HCT116 (cell line): ENCODE measurements around the gene PRRX2. TPM values are rescaled to one million over a fixed set of nuclear protein-coding genes. Genes with fewer than 3 reads are reported as not detected.

ENCODE experiments used
- ATAC-seq: fragments of 200-7000 bp; cut with Tn5 transposase; 2 replicates; pipeline ENCODE4 v1.9.1; 2020; ENCODE audit warnings: mild to moderate bottlenecking, moderate library complexity
- BruUV-seq: library from RNA; stranded (reverse); fragments of 400-500 nt; replicated peaks from 2 replicates; lab custom pipeline; 2021; lab: Mats Ljungman, UMichigan
- CTCF ChIA-PET: fragments of 300-600 bp; sonication (Branson Sonifier 250); formaldehyde crosslinking; loops from one replicate; lab custom pipeline; 2021; ENCODE audit warnings: antibody characterized with exemption; lab: Charles Lee
- POLR2A ChIA-PET: fragments of 300-600, 350-600 bp; sonication (Branson Sonifier 250); formaldehyde crosslinking; loops from one replicate; lab custom pipeline; 2021; ENCODE audit warnings: antibody characterized with exemption; lab: Charles Lee
- RAD21 ChIA-PET, 2 experiments: fragments of 300-600 bp; sonication (Branson Sonifier 250); formaldehyde crosslinking; loops; one replicate each; lab custom pipeline; 2023; ENCODE audit warnings: low total read pairs in 2 of 2; ENCODE audit not compliant: uncharacterized antibody in 2 of 2, unreplicated experiment in 2 of 2, low non-redundant PET in 1 of 2; lab: Charles Lee
- DNase-seq: peaks from one replicate; pipeline ENCODE4 v3.0.0-alpha.2; 2010; ENCODE audit warnings: low read depth, low spot score
- H2AFZ ChIP-seq: fragments of 200-600 bp; shearing (Covaris generic), sonication (generic); 2 replicates; pipeline ENCODE4 v1.6.1; 2017; ENCODE audit warnings: low read depth, mixed run types, mixed read lengths, antibody characterized with exemption, low read length; ENCODE audit not compliant: poor library complexity, severe bottlenecking
- H3K27ac ChIP-seq: 2 replicates; pipeline ENCODE4 v1.5.1; 2012; ENCODE audit warnings: low read depth, low read length
- H3K27me3 ChIP-seq: fragments of 200-600 bp; sonication (generic); 2 replicates; pipeline ENCODE4 v1.6.1; 2016; ENCODE audit warnings: mixed run types, low read length, mixed read lengths; ENCODE audit not compliant: insufficient read depth
- H3K36me3 ChIP-seq, 2 experiments: fragments of 200-500 bp in 1 of 2; fragments of 200-600 bp in 1 of 2; sonication (Bioruptor generic) in 1 of 2; sonication (generic) in 1 of 2; 2 replicates each; pipeline versions ENCODE4 v1.5.1 to v1.6.1; 2014 to 2016; ENCODE audit warnings: low read length in 2 of 2, inconsistent platforms in 1 of 2, mixed read lengths in 1 of 2, mixed run types in 1 of 2; ENCODE audit not compliant: insufficient read depth in 2 of 2, control insufficient read depth in 1 of 2
- H3K4me1 ChIP-seq, 2 experiments: fragments of 200-600 bp in 1 of 2; sonication (generic) in 1 of 2; 2 replicates each; pipeline versions ENCODE4 v1.5.1 to v1.6.1; 2012 to 2017; ENCODE audit warnings: low read length in 2 of 2, inconsistent platforms in 1 of 2, mild to moderate bottlenecking in 1 of 2, mixed read lengths in 1 of 2, mixed run types in 1 of 2, moderate library complexity in 1 of 2; ENCODE audit not compliant: insufficient read depth in 2 of 2, control insufficient read depth in 1 of 2
- H3K4me2 ChIP-seq: fragments of 200-600 bp; sonication (generic); 2 replicates; pipeline ENCODE4 v1.6.1; 2017; ENCODE audit warnings: mixed run types, low read length, mixed read lengths
- H3K4me3 ChIP-seq, 2 experiments: fragments of 200-600 bp in 1 of 2; sonication (generic) in 1 of 2; replicated peaks in 1 of 2; 2 replicates each; pipeline ENCODE4 v1.5.1; 2011 to 2016; ENCODE audit warnings: low read length in 2 of 2, control low read depth in 1 of 2, low read depth in 1 of 2, mild to moderate bottlenecking in 1 of 2, mixed read lengths in 1 of 2, mixed run types in 1 of 2
- H3K79me2 ChIP-seq: fragments of 200-600 bp; sonication (generic); 2 replicates; pipeline ENCODE4 v1.6.1; 2017; ENCODE audit warnings: mild to moderate bottlenecking, mixed run types, low read length, moderate library complexity, mixed read lengths; ENCODE audit not compliant: insufficient read depth
- H3K9ac ChIP-seq: fragments of 200-600 bp; sonication (generic); 2 replicates; pipeline ENCODE4 v1.6.1; 2016; ENCODE audit warnings: low read length, mixed read lengths
- H3K9me2 ChIP-seq: fragments of 200-600 bp; sonication (generic), shearing (Covaris generic); 2 replicates; pipeline ENCODE4 v1.6.1; 2017; ENCODE audit warnings: mixed run types, mild to moderate bottlenecking, moderate library complexity; ENCODE audit not compliant: insufficient read depth
- H3K9me3 ChIP-seq, 2 experiments: fragments of 200-500 bp in 1 of 2; fragments of 200-600 bp in 1 of 2; sonication (Bioruptor generic) in 1 of 2; sonication (generic) in 1 of 2; 2 replicates each; pipeline ENCODE4 v1.6.1; 2014 to 2017; ENCODE audit warnings: low read length in 2 of 2, mixed read lengths in 2 of 2, inconsistent platforms in 1 of 2, low read depth in 1 of 2, mild to moderate bottlenecking in 1 of 2, mixed run types in 1 of 2, moderate library complexity in 1 of 2; ENCODE audit not compliant: control insufficient read depth in 1 of 2, insufficient read depth in 1 of 2
- H4K20me1 ChIP-seq: fragments of 200-600 bp; sonication (generic), shearing (Covaris generic); 2 replicates; pipeline ENCODE4 v1.6.1; 2017; ENCODE audit warnings: mixed run types, mild to moderate bottlenecking, moderate library complexity; ENCODE audit not compliant: insufficient read depth
- POLR2AphosphoS5 ChIP-seq: IDR thresholded peaks from 2 replicates; pipeline ENCODE4 v1.6.1; 2011; ENCODE audit warnings: mild to moderate bottlenecking, low read depth, low read length, moderate library complexity
- SIN3A ChIP-seq: IDR thresholded peaks from 2 replicates; pipeline ENCODE4 v1.6.1; 2012; ENCODE audit warnings: low read depth
- SP1 ChIP-seq: IDR thresholded peaks from 2 replicates; pipeline ENCODE4 v1.6.1; 2012; ENCODE audit warnings: low read depth
- intact Hi-C: fragments of 100-400 bp; cut with micrococcal nuclease; formaldehyde crosslinking; loops from 2 replicates; pipeline ENCODE4 v1.10.0; 2022
- total RNA-seq: library from RNA; stranded (reverse); gene quantifications from one replicate; pipeline ENCODE4 v1.2.1, GENCODE V29; 2021; ENCODE audit not compliant: unreplicated experiment

The PRRX2 gene
- total RNA-seq, 1 experiment from 2014 or later, result 25.5 TPM

DNA sequence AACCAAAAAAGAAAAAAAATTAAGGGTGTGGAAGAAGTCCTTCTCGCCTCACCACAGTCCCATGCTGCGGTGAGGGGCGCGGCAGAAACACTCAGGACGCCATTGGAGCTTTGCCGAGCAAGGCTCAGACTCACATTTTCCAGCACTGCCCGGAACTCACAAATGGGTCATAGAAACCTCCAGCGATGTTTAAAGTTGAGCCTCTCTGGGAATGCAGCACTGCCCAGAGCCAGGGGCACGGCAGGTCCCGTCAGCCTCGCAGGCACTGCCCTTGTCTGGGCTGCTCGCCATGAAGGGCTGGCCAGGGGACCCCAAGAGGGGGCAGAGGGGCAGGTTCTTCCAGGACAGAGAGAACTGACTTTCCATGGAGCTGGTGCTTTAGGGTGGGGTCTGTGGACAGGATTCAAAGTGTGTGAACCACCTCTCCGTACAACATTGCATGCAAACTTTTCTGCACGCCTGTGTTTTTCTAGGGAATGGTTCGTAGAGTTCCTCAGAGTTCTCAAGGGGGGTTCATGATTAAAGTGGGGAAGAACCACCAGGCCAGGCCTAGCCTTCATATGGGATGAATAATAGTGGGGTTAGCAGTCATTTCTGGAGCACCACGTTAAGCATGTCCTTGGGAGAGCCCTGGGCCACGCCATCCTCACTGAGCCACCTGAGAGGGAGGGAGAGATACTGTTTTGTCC is 38.4 kb downstream of the PRRX2 start:
- H3K9me2 ChIP-seq, result no peaks in the 10 kb centered on the region
- H3K4me3 ChIP-seq, result no peak overlapping the region
- ChIA-PET POLR2A (no interaction called here), CTCF (no interaction called here), RAD21 (no interaction called here)
- H3K27me3 ChIP-seq, result no peaks in the 10 kb centered on the region
- H3K9ac ChIP-seq, result no peak overlapping the region
- H3K4me2 ChIP-seq, result no peak overlapping the region
- H2AFZ ChIP-seq, result no peak overlapping the region
- H3K79me2 ChIP-seq, result 0 out of 2 replicates have a peak, but pooled peaks cover under 1% of the 10 kb centered on the region
- no TSS peak for BruUV-seq
- no peak overlapping the region for H3K27ac ChIP-seq
- H3K4me1 ChIP-seq, result no peaks in the 10 kb centered on the region
- intact Hi-C loops, result no loop called here
- ATAC-seq (no peak), DNase-seq (no peak)
- no peaks in the 10 kb centered on the region for H3K9me3 ChIP-seq
- H4K20me1 ChIP-seq, result no peaks in the 10 kb centered on the region
- TF ChIP-seq SP1 (no peak), POLR2AphosphoS5 (no peak), SIN3A (no peak)
- no peaks in the 10 kb centered on the region for H3K36me3 ChIP-seq

- Histone ChIP-seq H3K79me2 (no peaks in the 10 kb centered on the region), H3K4me2 (no peak overlapping the region), H3K9me2 (no peaks in the 10 kb centered on the region), H3K4me3 (no peak overlapping the region), H3K4me1 (no peaks in the 10 kb centered on the region), H3K36me3 (no peaks in the 10 kb centered on the region), H2AFZ (no peak overlapping the region), H3K27ac (no peak overlapping the region), H3K9me3 (no peaks in the 10 kb centered on the region), H4K20me1 (no peaks in the 10 kb centered on the region), H3K27me3 (no peaks in the 10 kb centered on the region), H3K9ac (no peak overlapping the region)
- RAD21 ChIA-PET, result no interaction called here
- ATAC-seq (no peak), DNase-seq (no peak)
- CTCF ChIA-PET, result no interaction called here
- intact Hi-C loops, result no loop called here
- no TSS peak for BruUV-seq
- TF ChIP-seq SIN3A, result no peak
- POLR2A ChIA-PET, result no interaction called here
Measured at GRCh38 chr9:129704807-129705206, 39.4 kb downstream of the PRRX2 start.
